Uterus (tissue), 4 donors: ENCODE measurements around the gene ISLR2. TPM values are rescaled to one million over a fixed set of nuclear protein-coding genes. Genes with fewer than 3 reads are reported as not detected.

Source experiments
- DNase-seq, 2 donors: peaks; one replicate each; pipeline ENCODE4 v3.0.0-alpha.2; 2019 to 2020
- H3K27ac ChIP-seq, 2 donors: fragments of 200-600 bp; sonication (generic); 1 replicate in 1 of 2; 2 replicates in 1 of 2; pipeline ENCODE4 v1.5.1; 2016 to 2018
- H3K27me3 ChIP-seq, 2 donors: fragments of 200-600 bp; sonication (generic); one replicate each; pipeline ENCODE4 v1.5.1; 2018 to 2019; ENCODE audit warnings: control low read depth in 1 of 2
- H3K36me3 ChIP-seq, 2 donors: fragments of 200-600 bp; sonication (generic); one replicate each; pipeline ENCODE4 v1.5.1; 2019; ENCODE audit warnings: control low read depth in 1 of 2
- H3K4me1 ChIP-seq, 2 donors: fragments of 200-600 bp; sonication (generic); one replicate each; pipeline ENCODE4 v1.5.1; 2018 to 2019; ENCODE audit warnings: control low read depth in 1 of 2
- H3K4me3 ChIP-seq, 2 donors: fragments of 200-600 bp; sonication (generic); 1 replicate in 1 of 2; 2 replicates in 1 of 2; pipeline ENCODE4 v1.5.1; 2018 to 2019; ENCODE audit warnings: mild to moderate bottlenecking in 1 of 2
- H3K9me3 ChIP-seq, 2 donors: fragments of 200-600 bp; sonication (generic); one replicate each; pipeline ENCODE4 v1.5.1; 2019; ENCODE audit warnings: control low read depth in 1 of 2
- POLR2A ChIP-seq, 2 donors: fragments of 450-650 bp; IDR thresholded peaks; one replicate each; pipeline ENCODE4 v1.6.1; 2016; ENCODE audit warnings: antibody characterized with exemption in 2 of 2, mild to moderate bottlenecking in 1 of 2, moderate library complexity in 1 of 2
- intact Hi-C: fragments of 100-400 bp; cut with DNase I; formaldehyde crosslinking; loops from one replicate; pipeline ENCODE4 v1.15.1; 2023; ENCODE audit warnings: low total_unique reads
- total RNA-seq, 4 donors: library from RNA; depleted of rRNA in 3 of 4; stranded (reverse); fragments of >200 nt in 3 of 4; gene quantifications; one replicate each; pipeline versions ENCODE4 v1.1.0 to v1.2.4, GENCODE V29; 2014 to 2023
- TF ChIP-seq, protein P1 (sequence below), 4 experiments: fragments of 200-600 bp in 2 of 4; fragments of 450-650 bp in 2 of 4; sonication (generic) in 2 of 4; IDR thresholded peaks; one replicate each; pipeline ENCODE4 v1.5.1; 2016 to 2019; ENCODE audit warnings: antibody characterized with exemption in 4 of 4, mild to moderate bottlenecking in 2 of 4, moderate library complexity in 1 of 4
- donor health status: DM: yes; HTN: yes; CAD: no.

The ISLR2 gene
- total RNA-seq, 4 donors from 2014 or later = 0.77 to 11.8 (median 5.1) TPM; not detected in 1

DNA sequence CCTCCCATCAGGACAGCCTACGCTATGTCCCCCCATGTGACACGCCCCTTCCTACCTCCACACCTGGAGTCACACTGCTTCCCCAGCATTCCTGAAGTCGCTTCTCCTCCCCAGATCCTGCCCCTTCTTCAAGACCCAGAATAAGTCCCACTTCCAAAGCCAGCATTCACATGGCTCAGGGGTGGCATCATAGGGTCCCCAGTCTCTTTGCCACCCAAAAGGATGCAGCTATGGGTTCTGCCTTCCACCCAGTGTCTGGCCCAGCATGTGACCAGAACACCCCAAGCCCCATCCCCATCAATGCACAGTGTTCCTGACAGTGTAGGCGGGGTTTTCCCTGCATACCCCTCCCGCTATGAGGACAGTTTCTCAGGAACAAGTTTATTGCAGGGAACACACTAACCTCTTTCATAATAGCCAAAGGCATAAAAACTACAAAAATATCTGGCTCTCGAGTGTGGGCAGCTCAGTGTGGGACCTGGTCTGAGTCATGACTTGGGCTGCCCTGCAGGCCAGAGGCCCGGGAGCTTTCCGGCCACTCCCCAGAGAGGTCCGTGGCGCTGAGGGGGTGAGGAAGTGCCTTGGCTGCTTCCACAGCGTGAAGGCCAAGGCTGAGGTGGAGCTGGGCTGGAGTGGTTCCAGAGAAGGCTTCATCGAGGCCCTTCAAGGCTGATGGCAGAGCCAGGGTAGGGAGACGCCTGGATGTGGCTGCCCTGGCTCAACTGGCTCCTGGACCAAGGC is 48.9 kb downstream of the ISLR2 start:
- intact Hi-C loops = no loop called here
- TF ChIP-seq, protein P1, sequence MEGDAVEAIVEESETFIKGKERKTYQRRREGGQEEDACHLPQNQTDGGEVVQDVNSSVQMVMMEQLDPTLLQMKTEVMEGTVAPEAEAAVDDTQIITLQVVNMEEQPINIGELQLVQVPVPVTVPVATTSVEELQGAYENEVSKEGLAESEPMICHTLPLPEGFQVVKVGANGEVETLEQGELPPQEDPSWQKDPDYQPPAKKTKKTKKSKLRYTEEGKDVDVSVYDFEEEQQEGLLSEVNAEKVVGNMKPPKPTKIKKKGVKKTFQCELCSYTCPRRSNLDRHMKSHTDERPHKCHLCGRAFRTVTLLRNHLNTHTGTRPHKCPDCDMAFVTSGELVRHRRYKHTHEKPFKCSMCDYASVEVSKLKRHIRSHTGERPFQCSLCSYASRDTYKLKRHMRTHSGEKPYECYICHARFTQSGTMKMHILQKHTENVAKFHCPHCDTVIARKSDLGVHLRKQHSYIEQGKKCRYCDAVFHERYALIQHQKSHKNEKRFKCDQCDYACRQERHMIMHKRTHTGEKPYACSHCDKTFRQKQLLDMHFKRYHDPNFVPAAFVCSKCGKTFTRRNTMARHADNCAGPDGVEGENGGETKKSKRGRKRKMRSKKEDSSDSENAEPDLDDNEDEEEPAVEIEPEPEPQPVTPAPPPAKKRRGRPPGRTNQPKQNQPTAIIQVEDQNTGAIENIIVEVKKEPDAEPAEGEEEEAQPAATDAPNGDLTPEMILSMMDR (IDR thresholded peaks at IDR 0.05) = no peak
- TF ChIP-seq POLR2A (IDR thresholded peaks at IDR 0.05) = no peak
- no peak overlapping the region for H3K4me3 ChIP-seq
- H3K36me3 ChIP-seq = no peaks in the 10 kb centered on the region
- peak; percentile 91 to 94 for DNase-seq
- no peaks in the 10 kb centered on the region for H3K27me3 ChIP-seq
- H3K27ac ChIP-seq = peak overlapping the region; percentile 94 to 97
- no peaks in the 10 kb centered on the region for H3K9me3 ChIP-seq
- peaks cover 21 to 54% of the 10 kb centered on the region in 2 donors for H3K4me1 ChIP-seq

GRCh38 chr15:74179983-74180880 is 49.8 kb downstream of the ISLR2 start:
- TF ChIP-seq, protein P1 (IDR thresholded peaks at IDR 0.05) = no peak
- TF ChIP-seq POLR2A (IDR thresholded peaks at IDR 0.05) = no peak
- Histone ChIP-seq H3K4me3 (no peak overlapping the region), H3K27ac (peak overlapping the region; percentile 94 to 97), H3K36me3 (no peaks in the 10 kb centered on the region), H3K27me3 (no peaks in the 10 kb centered on the region), H3K4me1 (peaks cover 21 to 54% of the 10 kb centered on the region in 2 donors), H3K9me3 (no peaks in the 10 kb centered on the region)
- intact Hi-C loops = no loop called here
- DNase-seq = peak; percentile 48 to 66

- intact Hi-C loops = no loop called here
- Histone ChIP-seq H3K9me3 (no peaks in the 10 kb centered on the region), H3K27ac (peak overlapping the region; percentile 94 to 97), H3K4me3 (no peak overlapping the region), H3K36me3 (no peaks in the 10 kb centered on the region), H3K4me1 (peaks cover 21 to 45% of the 10 kb centered on the region in 2 donors), H3K27me3 (no peaks in the 10 kb centered on the region)
- TF ChIP-seq, protein P1 (IDR thresholded peaks at IDR 0.05) = no peak
- no peak for TF ChIP-seq POLR2A (IDR thresholded peaks at IDR 0.05)
- DNase-seq = peak in 1 of 2 donors; percentile 44
These were observed 50.7 kb downstream of the ISLR2 start for GRCh38 chr15:74180881-74181602.

GRCh38 chr15:74182131-74182530 is 51.7 kb downstream of the ISLR2 start:
- H3K27ac ChIP-seq = no peak overlapping the region
- H3K4me1 ChIP-seq = peaks cover 21 to 35% of the 10 kb centered on the region in 2 donors
- TF ChIP-seq, protein P1 (IDR thresholded peaks at IDR 0.05) = no peak
- TF ChIP-seq POLR2A (IDR thresholded peaks at IDR 0.05) = no peak
- DNase-seq = peak in 1 of 2 donors; percentile 13
- no peaks in the 10 kb centered on the region for H3K9me3 ChIP-seq
- no peaks in the 10 kb centered on the region for H3K36me3 ChIP-seq
- no peak overlapping the region for H3K4me3 ChIP-seq
- H3K27me3 ChIP-seq = no peaks in the 10 kb centered on the region
- intact Hi-C loops = no loop called here
